ENCODE results near the gene HAAO.
"Not testable (repeated sequence)": the region's sequence is repeated elsewhere in the genome, so short reads cannot be mapped to it uniquely, and the experiment has no call there.

The HAAO gene

GRCh38 chr2:42792583-42793333, at the start of gene HAAO:
HAAO (minus strand) TSS chr2:42792583; CDS start chr2:42792536, 47 bp downstream.
- DNase-seq (ENCODE audit: low read depth in 2 of 2), result no peak

DNA sequence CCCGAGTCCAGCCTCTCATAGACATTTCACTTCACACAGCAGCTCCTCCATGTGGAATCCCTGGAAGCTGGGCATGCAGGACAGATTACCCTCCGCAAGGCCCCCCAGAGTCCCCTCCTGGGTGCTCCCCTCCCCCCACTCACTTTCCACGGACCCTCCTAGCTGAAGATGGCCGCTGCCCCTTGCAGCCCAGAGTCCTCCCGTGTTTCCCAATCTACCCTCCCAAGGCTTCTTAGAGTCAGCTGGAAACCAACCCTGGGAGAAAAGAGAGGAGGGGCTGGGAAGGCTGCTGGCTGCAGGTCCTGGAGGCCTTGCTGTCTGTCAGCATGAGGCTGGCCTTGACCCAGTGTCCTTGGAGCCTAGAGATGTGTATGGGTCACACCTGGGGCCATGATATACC, 49.0 kb upstream of the HAAO start:
- no peak for DNase-seq (ENCODE audit: low read depth in 2 of 2)

- no peak for DNase-seq (ENCODE audit: low read depth in 2 of 2)
These were observed 48.4 kb upstream of the HAAO start for GRCh38 chr2:42840760-42841159.

- no peak for DNase-seq (ENCODE audit: low read depth in 2 of 2)
These were observed 47.6 kb upstream of the HAAO start for GRCh38 chr2:42839809-42840501.

- DNase-seq (ENCODE audit: low read depth in 2 of 2), result no peak
These were observed 45.8 kb upstream of the HAAO start for GRCh38 chr2:42838133-42838532.

GRCh38 chr2:42835577-42836371, 43.4 kb upstream of the HAAO start:
- no peak for DNase-seq (ENCODE audit: low read depth in 2 of 2)

DNA sequence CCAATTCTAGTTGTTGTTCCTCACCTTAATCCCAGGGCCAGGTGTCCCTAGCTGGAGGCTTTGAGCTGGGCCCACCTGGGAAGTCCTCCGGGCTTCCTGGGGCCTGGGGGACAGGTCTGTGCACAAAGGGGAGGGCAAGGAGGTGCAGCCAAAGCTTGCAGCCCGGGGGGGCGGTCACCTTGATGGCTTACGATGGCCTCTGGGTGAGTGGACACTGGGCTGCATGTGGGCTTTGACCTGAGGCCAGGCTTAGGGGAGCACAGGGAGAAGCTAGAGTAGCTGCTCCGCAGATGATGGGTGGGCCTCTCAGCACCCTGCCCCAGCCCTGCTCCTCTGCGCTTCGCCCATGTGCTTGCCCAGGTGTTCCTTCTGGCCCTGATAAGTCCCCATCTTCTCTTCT, 41.8 kb upstream of the HAAO start:
- DNase-seq (ENCODE audit: low read depth in 2 of 2), result no peak

- DNase-seq (ENCODE audit: low read depth in 2 of 2), result no peak
These were observed 39.9 kb upstream of the HAAO start for GRCh38 chr2:42832289-42832634.

DNA sequence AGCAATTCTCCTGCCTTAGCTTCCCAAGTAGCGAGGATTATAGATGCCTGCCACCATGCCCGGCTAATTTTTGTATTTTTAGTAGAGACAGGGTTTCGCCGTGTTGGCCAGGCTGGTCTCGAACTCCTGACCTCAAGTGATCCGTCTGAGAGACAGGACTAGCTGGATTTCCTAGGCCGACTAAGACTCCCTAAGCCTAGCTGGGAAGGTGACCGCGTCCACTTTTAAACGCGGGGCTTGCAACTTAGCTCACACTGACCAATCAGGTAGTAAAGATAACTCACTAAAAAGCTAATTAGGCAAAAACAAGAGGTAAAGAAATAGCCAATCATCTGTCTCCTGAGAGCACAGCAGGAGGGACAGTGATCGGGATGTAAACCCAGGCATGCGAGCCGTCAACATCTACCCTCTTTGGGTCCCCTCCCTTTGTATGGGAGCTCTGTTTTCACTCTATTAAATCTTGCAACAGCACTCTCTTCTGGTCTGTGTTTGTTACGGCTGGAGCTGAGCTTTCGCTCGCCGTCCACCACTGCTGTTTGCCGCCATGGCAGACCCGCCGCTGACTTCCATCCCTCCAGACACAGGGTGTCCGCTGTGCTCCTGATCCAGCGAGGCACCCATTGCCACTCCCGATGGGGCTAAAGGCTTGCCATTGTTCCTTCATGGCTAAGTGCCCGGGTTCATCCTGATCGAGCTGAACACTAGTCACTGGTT, 39.3 kb upstream of the HAAO start:
- not testable (repeated sequence) for DNase-seq (ENCODE audit: low read depth in 2 of 2)

DNA sequence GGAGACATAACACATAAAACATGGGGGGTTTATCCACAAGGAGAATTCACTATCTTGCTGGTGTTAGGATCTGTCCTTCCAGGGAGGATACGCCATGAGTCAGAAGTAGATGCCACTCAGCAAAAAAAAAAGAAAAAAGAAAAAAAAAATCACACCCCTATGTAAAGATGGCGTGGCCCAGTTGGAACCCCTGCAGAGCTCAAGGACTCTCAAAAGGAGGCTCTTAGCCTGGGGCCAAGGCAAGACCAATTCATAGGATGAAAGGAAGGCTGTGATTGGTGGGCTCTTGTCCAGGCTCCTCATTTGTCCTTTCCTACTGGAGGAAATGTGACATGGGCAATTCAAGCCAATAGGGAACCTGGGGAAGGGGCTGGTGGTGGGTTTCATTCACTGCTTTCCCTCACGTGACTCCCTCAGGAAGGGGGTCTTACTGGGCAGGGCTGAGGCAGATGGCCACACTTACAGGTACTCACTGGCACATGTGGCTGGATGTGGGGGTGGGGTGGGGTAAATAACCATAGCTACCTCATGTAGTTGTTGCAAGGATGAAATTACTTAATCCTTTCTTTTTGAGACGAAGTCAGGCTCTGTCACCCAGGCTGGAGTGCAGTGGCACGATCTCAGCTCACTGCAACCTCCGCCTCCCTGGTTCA, 38.7 kb upstream of the HAAO start:
- DNase-seq (ENCODE audit: low read depth in 2 of 2), result no peak

DNA sequence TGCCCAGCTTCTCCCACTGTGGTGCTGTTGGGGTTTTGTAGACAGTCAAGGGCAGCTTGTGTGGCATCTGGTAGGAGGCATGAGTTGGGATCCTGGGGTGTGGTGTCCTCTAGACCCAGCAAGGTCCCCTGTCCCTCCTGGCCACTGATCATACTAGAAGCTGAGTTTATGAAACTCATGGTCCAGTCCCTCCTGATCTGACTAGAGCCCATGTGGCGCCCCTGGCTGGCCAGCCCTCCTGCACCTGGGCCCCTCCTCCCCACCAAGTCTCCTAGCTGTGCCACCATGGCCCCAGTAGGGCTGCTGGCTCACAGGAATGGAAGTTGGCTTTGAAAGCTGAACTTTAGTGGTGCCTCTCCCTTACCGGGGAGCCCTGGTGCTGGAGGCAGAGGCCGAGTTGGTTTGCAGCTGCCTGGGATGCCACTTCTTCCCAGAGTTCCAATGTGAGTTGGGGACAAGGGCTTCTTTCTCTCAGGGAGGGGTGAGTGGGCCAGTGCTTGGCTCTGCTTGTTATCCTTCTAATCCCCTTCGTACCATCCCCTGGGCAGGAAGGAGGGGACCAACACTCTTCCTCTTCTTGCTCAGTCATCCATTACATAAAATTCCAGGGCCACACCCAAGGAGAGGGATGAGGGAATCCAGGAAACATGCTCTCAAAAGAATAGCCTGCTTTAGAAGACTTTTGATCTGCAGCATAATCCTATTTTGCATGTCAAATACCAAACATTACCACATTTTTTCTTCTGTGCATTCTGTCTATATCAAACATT, 37.5 kb upstream of the HAAO start:
- DNase-seq (ENCODE audit: low read depth in 2 of 2), result no peak

DNA sequence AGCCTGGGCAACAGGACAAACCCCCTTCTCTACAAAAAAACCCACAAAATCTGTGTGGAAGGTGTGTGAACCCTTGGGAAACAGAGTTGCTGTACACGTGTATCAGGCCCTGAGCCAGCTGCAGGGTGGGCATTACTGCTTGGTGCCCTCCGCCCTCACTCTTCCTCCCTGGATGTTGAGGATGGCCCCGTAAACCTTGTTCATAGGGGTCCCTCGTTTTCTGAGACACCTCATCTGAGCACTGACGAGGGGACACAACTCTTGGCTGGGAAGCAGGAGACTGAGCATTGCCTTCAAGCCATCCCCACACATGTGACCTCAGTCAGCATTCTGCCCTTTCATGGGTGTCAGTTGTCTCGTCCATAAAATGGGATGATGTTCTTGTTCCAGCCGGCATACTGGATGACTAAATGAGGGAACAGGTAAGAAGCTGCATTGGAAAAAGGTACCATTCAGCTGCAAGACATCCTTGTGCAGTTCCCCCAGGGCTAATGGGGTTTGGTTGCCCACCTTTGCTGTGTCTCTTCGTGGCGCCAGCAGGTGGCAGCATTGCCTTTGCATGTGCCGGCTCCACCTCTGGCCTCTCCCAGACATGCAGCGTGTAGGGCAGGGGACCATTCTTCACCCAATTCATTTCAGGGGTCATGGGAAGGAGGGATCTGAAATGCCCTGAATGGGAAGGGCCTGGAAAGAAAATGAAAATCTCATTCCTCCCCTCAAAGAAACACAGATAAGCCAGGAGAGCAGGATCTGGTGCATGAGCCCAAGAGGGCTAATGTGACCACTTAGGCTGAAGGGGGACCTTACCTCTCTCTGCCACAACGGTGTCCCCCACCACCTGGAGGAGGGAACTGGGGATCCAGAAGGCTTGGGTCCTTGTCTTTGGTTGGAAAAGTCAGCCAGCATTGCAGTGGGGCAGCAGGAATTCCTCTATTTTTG, 36.4 kb upstream of the HAAO start:
- peak in 1 of 2 donors; percentile 34 for DNase-seq (ENCODE audit: low read depth in 2 of 2)

GRCh38 chr2:42827647-42828486, 35.5 kb upstream of the HAAO start:
- peak; percentile 45 to 71 for DNase-seq (ENCODE audit: low read depth in 2 of 2)

- DNase-seq (ENCODE audit: low read depth in 2 of 2), result no peak
These were observed 33.8 kb upstream of the HAAO start for GRCh38 chr2:42826231-42826630.

- DNase-seq (ENCODE audit: low read depth in 2 of 2), result no peak
These were observed 32.0 kb upstream of the HAAO start for GRCh38 chr2:42824454-42824807.

DNA sequence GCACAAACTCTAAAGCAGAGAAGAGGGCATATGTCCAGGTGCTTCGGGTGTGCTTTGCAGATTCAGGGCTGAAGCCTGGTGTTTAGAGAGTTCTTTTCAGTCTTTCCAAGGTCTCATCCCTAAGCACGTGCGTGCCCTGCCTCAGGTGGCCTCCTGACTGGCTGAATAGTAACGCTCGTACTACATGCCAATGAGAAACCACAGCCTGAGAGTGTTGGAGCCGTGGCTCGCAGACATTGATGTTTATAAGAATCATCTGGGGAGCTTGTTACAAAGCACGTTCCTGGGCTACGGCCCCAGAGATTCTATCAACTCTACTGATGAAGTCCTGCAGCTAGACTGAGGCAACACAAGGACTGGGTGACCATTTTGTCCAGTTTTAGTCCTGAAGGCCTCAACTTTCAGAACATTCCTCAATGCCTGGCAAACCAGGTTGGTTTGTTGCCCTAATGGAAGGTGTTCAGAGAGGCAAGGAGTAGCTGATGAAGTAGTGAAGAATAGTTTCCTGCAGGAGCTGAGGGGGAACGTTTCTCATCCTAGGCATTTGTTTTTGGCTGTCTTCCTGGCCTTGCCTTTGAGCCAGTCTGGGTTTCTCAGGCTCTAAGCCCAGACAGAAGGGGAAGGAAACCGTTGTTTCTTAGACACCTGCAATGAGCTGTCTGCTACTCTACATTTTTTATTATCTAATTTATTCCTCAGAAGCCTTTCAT, 31.5 kb upstream of the HAAO start:
- DNase-seq (ENCODE audit: low read depth in 2 of 2), result no peak

- no peak for DNase-seq (ENCODE audit: low read depth in 2 of 2)
These were observed 26.8 kb upstream of the HAAO start for GRCh38 chr2:42819160-42819559.

GRCh38 chr2:42815726-42816125, 23.3 kb upstream of the HAAO start:
- no peak for DNase-seq (ENCODE audit: low read depth in 2 of 2)

All from stimulated activated CD4-positive, alpha-beta T cell treated with anti-CD3 and anti-CD28 coated beads, Interleukin-1b, Interleukin-23, amount 100 ng/mL, for 1 hour (primary cell).